ENCODE measurements around the gene FAM83G.
"Not testable (repeated sequence)": the region's sequence is repeated elsewhere in the genome, so short reads cannot be mapped to it uniquely, and the experiment has no call there.

Gene FAM83G, protein sequence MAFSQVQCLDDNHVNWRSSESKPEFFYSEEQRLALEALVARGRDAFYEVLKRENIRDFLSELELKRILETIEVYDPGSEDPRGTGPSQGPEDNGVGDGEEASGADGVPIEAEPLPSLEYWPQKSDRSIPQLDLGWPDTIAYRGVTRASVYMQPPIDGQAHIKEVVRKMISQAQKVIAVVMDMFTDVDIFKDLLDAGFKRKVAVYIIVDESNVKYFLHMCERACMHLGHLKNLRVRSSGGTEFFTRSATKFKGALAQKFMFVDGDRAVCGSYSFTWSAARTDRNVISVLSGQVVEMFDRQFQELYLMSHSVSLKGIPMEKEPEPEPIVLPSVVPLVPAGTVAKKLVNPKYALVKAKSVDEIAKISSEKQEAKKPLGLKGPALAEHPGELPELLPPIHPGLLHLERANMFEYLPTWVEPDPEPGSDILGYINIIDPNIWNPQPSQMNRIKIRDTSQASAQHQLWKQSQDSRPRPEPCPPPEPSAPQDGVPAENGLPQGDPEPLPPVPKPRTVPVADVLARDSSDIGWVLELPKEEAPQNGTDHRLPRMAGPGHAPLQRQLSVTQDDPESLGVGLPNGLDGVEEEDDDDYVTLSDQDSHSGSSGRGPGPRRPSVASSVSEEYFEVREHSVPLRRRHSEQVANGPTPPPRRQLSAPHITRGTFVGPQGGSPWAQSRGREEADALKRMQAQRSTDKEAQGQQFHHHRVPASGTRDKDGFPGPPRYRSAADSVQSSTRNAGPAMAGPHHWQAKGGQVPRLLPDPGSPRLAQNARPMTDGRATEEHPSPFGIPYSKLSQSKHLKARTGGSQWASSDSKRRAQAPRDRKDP

GRCh38 chr17:19004421-19005136, at the start of gene FAM83G:
FAM83G (minus strand) TSS chr17:19004764; CDS start chr17:19004041, 723 bp downstream.
- H3K27ac Mint-ChIP-seq: peak within 1 kb of the TSS; percentile 93
- H3K9me3 Mint-ChIP-seq: no peaks in the 10 kb centered on the region
- H3K4me3 Mint-ChIP-seq: peak within 1 kb of the TSS; percentile 91
- peaks cover 5% of the 10 kb centered on the region for H3K36me3 Mint-ChIP-seq
- H3K27me3 Mint-ChIP-seq: no peaks in the 10 kb centered on the region
- H3K4me1 Mint-ChIP-seq: peaks cover 17% of the 10 kb centered on the region

GRCh38 chr17:19048826-19049225, 44.3 kb upstream of the FAM83G start:
- not testable (repeated sequence) for H3K9me3 Mint-ChIP-seq, H3K4me1 Mint-ChIP-seq, H3K27ac Mint-ChIP-seq, H3K36me3 Mint-ChIP-seq, H3K27me3 Mint-ChIP-seq, H3K4me3 Mint-ChIP-seq

DNA sequence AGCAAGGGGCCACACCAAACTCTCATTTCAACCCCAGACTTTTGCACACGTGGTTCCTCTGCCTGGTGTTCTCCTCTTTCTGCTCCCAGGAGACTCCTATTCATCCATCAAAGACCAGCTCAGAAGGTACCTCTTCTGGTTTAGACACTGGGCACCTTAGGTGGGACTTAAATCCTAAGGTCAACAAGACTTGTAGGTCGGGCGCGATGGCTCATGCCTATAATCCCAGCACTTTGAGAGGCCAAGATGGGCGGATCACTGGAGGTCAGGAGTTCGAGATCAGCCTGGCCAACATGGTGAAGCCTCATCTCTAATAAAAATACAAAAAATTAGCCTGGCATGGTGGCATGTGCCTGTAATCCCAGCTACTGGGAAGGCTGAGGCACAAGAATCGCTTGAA, 42.9 kb upstream of the FAM83G start:
- H3K4me1 Mint-ChIP-seq, H3K27ac Mint-ChIP-seq, H3K36me3 Mint-ChIP-seq, H3K9me3 Mint-ChIP-seq, H3K4me3 Mint-ChIP-seq, H3K27me3 Mint-ChIP-seq: not testable (repeated sequence)

GRCh38 chr17:19046782-19047375, 42.3 kb upstream of the FAM83G start, which contains the start of gene GRAP:
GRAP (minus strand) TSS chr17:19046957; CDS start chr17:19046926, 31 bp downstream.
- H3K27me3 Mint-ChIP-seq, H3K36me3 Mint-ChIP-seq, H3K9me3 Mint-ChIP-seq, H3K27ac Mint-ChIP-seq, H3K4me3 Mint-ChIP-seq, H3K4me1 Mint-ChIP-seq: not testable (repeated sequence)

DNA sequence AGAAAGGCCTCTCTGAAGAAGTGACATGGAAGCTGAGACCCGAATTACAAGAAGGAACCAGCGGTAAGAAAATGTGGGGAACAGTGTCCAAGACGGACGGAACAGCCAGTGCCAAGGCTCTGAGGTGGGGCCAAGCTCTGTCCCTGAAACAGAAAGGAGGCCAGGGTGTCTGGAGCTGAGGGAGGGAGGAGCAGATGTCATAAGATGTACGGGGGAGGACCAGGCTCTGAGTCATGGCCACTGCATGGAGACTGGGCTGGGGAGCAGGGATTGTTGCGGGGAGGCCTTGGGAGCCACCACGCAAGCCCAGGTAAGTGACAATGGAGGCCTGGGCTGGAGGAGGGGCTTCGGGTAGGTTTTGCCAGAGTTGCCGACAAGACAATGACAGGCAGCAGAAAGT, 40.1 kb upstream of the FAM83G start:
- H3K9me3 Mint-ChIP-seq, H3K4me1 Mint-ChIP-seq, H3K4me3 Mint-ChIP-seq, H3K36me3 Mint-ChIP-seq, H3K27ac Mint-ChIP-seq, H3K27me3 Mint-ChIP-seq: not testable (repeated sequence)

DNA sequence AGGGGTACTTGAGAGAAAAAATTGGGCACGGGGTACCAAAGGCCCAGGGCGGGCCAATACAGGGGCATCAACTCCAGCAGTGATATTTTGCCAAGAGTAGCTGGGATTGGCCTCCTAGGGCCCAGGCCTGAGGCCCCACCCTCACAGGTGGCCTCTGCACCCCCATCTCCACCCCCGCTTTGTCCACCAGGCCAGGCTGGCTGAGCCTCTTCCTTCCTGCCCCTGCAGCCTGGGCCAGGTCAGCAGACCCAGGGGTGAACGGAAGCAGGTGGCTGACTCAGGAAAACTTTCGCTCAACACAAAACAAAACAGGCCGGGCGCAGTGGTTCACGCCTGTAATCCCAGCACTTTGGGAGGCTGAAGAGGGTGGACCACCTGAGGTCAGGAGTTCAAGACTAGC, 38.5 kb upstream of the FAM83G start:
- not testable (repeated sequence) for H3K27ac Mint-ChIP-seq, H3K4me1 Mint-ChIP-seq, H3K4me3 Mint-ChIP-seq, H3K36me3 Mint-ChIP-seq, H3K27me3 Mint-ChIP-seq, H3K9me3 Mint-ChIP-seq

GRCh38 chr17:19042369-19042768, 37.8 kb upstream of the FAM83G start:
- not testable (repeated sequence) for H3K27ac Mint-ChIP-seq, H3K4me1 Mint-ChIP-seq, H3K36me3 Mint-ChIP-seq, H3K9me3 Mint-ChIP-seq, H3K27me3 Mint-ChIP-seq, H3K4me3 Mint-ChIP-seq

GRCh38 chr17:19041871-19042270, 37.3 kb upstream of the FAM83G start:
- H3K27ac Mint-ChIP-seq, H3K4me3 Mint-ChIP-seq, H3K4me1 Mint-ChIP-seq, H3K9me3 Mint-ChIP-seq, H3K36me3 Mint-ChIP-seq, H3K27me3 Mint-ChIP-seq: not testable (repeated sequence)

DNA sequence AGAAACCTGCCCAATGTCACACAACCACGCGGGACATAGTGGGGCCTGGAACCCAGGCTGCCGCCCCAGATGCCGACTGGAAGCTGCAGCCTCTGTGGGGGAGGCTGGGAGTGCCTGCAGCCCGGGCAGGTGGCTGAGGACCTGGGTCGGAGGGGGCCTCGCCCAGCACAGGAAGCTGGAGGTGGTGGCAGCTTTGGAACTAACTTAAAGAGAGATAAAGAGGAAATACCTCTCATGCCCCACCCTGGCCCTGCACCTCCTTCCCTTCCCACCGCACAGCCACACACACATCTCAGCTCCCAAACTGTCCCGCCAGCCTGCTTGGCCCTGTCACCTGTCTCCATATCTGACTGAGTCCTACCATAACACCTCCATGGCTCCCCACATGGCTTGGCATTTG, 35.8 kb upstream of the FAM83G start:
- H3K27ac Mint-ChIP-seq, H3K27me3 Mint-ChIP-seq, H3K9me3 Mint-ChIP-seq, H3K4me1 Mint-ChIP-seq, H3K36me3 Mint-ChIP-seq, H3K4me3 Mint-ChIP-seq: not testable (repeated sequence)

GRCh38 chr17:19038730-19039129, 34.2 kb upstream of the FAM83G start:
- H3K4me3 Mint-ChIP-seq, H3K36me3 Mint-ChIP-seq, H3K27ac Mint-ChIP-seq, H3K9me3 Mint-ChIP-seq, H3K27me3 Mint-ChIP-seq, H3K4me1 Mint-ChIP-seq: not testable (repeated sequence)

GRCh38 chr17:19038007-19038406, 33.4 kb upstream of the FAM83G start:
- H3K4me1 Mint-ChIP-seq, H3K4me3 Mint-ChIP-seq, H3K36me3 Mint-ChIP-seq, H3K27me3 Mint-ChIP-seq, H3K9me3 Mint-ChIP-seq, H3K27ac Mint-ChIP-seq: not testable (repeated sequence)

- not testable (repeated sequence) for H3K27ac Mint-ChIP-seq, H3K4me3 Mint-ChIP-seq, H3K4me1 Mint-ChIP-seq, H3K36me3 Mint-ChIP-seq, H3K9me3 Mint-ChIP-seq, H3K27me3 Mint-ChIP-seq
Measured at GRCh38 chr17:19037547-19037946, 33.0 kb upstream of the FAM83G start.

GRCh38 chr17:19036186-19036585, 31.6 kb upstream of the FAM83G start:
- H3K4me1 Mint-ChIP-seq, H3K27me3 Mint-ChIP-seq, H3K27ac Mint-ChIP-seq, H3K36me3 Mint-ChIP-seq, H3K9me3 Mint-ChIP-seq, H3K4me3 Mint-ChIP-seq: not testable (repeated sequence)

- H3K4me1 Mint-ChIP-seq, H3K36me3 Mint-ChIP-seq, H3K27me3 Mint-ChIP-seq, H3K9me3 Mint-ChIP-seq, H3K4me3 Mint-ChIP-seq, H3K27ac Mint-ChIP-seq: not testable (repeated sequence)
Measured at GRCh38 chr17:19032377-19032988, 27.9 kb upstream of the FAM83G start.

- not testable (repeated sequence) for H3K4me3 Mint-ChIP-seq, H3K27me3 Mint-ChIP-seq, H3K9me3 Mint-ChIP-seq, H3K36me3 Mint-ChIP-seq, H3K27ac Mint-ChIP-seq, H3K4me1 Mint-ChIP-seq
Measured at GRCh38 chr17:19031729-19032128, 27.2 kb upstream of the FAM83G start.
